BLaER1 treated with 17β-estradiol and CSF1 and Interleukin-3, amounts not matched to agents 10 nM and 100 nM (cell line): ENCODE results near the gene TEX26.
A peak's percentile ranks its signal among the peaks of the same experiment; 100 is the strongest.

Experiments
- H3K27ac ChIP-seq, 11 experiments: shearing (Covaris generic); formaldehyde crosslinking; 2 replicates each; pipeline ENCODE4 v1.8.1; 2022
- H3K27me3 ChIP-seq, 11 experiments: shearing (Covaris generic); formaldehyde crosslinking; 2 replicates each; pipeline ENCODE4 v1.8.1; 2022
- H3K36me3 ChIP-seq, 11 experiments: shearing (Covaris generic); formaldehyde crosslinking; 2 replicates each; pipeline ENCODE4 v1.8.1; 2022
- H3K4me1 ChIP-seq, 10 experiments: shearing (Covaris generic); formaldehyde crosslinking; 2 replicates each; pipeline ENCODE4 v1.8.1; 2022
- H3K4me2 ChIP-seq, 11 experiments: shearing (Covaris generic); formaldehyde crosslinking; 2 replicates each; pipeline ENCODE4 v1.8.1; 2022
- H3K4me3 ChIP-seq, 10 experiments: shearing (Covaris generic); formaldehyde crosslinking; 2 replicates each; pipeline ENCODE4 v1.8.1; 2022
- H3K9ac ChIP-seq, 11 experiments: shearing (Covaris generic); formaldehyde crosslinking; 2 replicates each; pipeline ENCODE4 v1.8.1; 2022
- H3K9me3 ChIP-seq, 11 experiments: shearing (Covaris generic); formaldehyde crosslinking; replicated peaks in 1 of 11; 2 replicates each; pipeline ENCODE4 v1.8.1; 2022
- H4K20me1 ChIP-seq, 11 experiments: shearing (Covaris generic); formaldehyde crosslinking; 2 replicates each; pipeline ENCODE4 v1.8.1; 2022
- Cebpa-rat ChIP-seq, 11 experiments: shearing (Covaris generic); IDR thresholded peaks; 2 replicates each; pipeline ENCODE4 v1.8.1; 2022

Gene TEX26

DNA sequence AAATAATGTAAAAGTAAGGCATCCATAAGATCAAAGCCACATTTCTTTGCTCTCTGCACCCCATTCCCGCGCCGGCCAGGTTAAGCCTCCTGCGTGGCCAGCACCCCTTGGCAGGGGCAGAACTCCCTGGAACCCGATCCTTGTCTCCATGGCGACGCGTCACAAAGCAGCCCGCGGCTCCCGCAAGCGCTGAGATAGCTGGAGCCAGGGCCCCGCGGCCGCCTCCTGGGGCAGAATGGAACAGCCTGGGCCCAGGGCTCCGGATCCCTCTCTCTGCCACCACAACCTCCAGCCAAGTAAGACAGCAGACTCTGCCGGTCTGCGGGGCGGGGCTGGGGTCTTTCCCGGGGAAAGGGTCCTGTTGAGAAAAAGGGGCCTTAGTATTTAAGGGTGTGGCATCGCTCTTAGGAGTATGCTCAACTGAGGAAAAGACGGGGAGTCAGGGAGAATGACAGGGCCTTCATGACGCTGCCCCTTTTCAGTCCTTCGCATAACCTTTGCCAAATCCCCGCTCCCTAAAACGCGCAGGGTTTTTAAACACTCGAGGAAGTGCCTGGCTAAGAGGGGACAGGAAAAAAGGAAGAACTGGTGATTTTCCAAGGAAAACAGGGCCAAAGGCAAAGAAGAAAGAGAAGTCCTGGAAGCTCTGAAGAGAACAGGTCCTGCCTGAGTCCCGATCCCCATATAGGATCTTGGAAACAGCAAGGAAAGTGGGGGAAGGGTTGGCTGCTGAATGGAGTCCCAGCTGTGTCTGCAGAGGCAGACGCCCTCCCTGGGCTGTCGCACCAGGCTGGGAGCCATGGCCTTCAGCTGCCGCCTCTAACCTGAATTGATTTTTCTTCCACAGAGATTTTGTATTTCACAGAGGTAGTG lies at the start of gene TEX26:
TEX26 (plus strand) TSS at position 176 of the 873 bp plus-strand sequence; CDS start at position 236, 60 bp downstream.
- H3K36me3 ChIP-seq = no peaks in the 10 kb centered on the region
- H4K20me1 ChIP-seq = no peaks in the 10 kb centered on the region
- no peak within 1 kb of the TSS for H3K27ac ChIP-seq
- 0 out of 22 replicates have a peak within 1 kb of the TSS, but pooled peaks of 1 of the 11 experiments have one; percentile 15 for H3K4me2 ChIP-seq
- H3K9ac ChIP-seq = no peak within 1 kb of the TSS
- peaks cover 0 to 12% (median 3%) of the 10 kb centered on the region in 11 experiments; a peak in 7 of 22 replicates for H3K9me3 ChIP-seq
- H3K27me3 ChIP-seq = no peaks in the 10 kb centered on the region
- no peak for TF ChIP-seq Cebpa-rat (IDR thresholded peaks at IDR 0.05)
- H3K4me1 ChIP-seq = peaks cover 0 to 5% (median 0%) of the 10 kb centered on the region in 10 experiments; a peak in 1 of 20 replicates
- no peak within 1 kb of the TSS for H3K4me3 ChIP-seq

DNA sequence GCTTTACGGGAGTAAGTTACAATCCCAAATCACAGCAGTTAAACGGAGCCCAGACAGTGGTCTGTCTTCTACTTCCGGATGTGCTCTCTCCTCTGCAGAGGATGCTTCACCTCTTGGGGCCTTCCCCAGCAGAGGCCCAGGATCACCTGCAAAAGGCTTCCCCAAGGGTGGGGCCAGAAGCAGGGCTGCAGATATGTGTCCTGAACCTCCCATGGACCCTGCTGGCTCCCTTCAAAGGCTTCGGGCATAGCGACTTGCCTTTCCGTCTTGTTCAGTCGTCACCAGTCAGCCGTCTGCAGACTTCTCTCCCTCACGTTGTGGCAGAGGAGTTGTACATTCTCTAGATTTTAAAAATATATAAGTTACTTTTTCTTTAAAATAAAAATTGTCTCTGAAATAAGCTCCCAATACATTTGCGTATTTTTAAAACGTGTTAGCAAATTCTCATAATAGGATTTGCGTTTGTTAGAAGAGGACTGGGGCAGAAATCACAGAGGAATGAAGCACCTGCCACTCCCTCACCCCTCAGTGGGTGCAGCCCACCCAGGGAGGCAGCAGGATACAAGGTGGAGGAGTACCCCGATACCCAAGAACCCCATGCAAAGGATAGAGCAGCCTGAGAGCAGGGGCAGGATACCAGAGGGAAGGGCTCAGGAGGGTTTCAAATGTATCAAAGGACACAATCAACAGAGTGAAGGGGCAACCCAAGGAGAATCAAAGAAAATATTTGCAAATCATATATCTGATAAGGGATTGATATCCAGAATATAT lies 49.3 kb upstream of the TEX26 start:
- Histone ChIP-seq H3K9me3 (peaks cover 0 to 8% (median 0%) of the 10 kb centered on the region in 11 experiments; a peak in 8 of 22 replicates), H3K27me3 (no peaks in the 10 kb centered on the region), H3K4me1 (peaks cover 0 to 17% (median 0%) of the 10 kb centered on the region in 10 experiments; a peak in 5 of 20 replicates), H4K20me1 (no peaks in the 10 kb centered on the region), H3K9ac (no peak overlapping the region), H3K4me2 (no peak overlapping the region), H3K4me3 (no peak overlapping the region), H3K27ac (no peak overlapping the region), H3K36me3 (no peaks in the 10 kb centered on the region)
- no peak for TF ChIP-seq Cebpa-rat (IDR thresholded peaks at IDR 0.05)

DNA sequence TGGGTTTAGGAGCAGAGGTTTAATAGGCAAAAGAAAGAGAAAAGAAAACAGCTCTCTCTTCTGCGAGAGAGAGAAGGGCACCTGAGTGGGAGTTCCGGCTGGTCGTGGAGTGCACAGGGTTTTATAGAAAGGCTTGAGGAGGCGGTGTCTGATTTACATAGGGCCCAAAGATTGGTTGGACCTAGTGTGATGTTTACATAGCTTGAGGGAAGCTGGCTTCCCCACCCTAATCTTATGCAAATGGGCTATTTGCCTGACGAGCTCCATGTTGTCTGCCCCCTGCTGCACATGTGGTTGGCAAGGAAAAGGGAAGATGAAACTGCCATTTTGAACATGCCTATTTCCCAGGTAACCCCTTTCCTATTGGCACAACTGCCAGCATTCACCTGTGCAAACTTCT lies 47.9 kb upstream of the TEX26 start:
- H4K20me1 ChIP-seq = no peaks in the 10 kb centered on the region
- H3K36me3 ChIP-seq = no peaks in the 10 kb centered on the region
- H3K9me3 ChIP-seq = peaks cover 3 to 21% (median 11%) of the 10 kb centered on the region in 11 experiments; a peak in 20 of 22 replicates
- no peak for TF ChIP-seq Cebpa-rat (IDR thresholded peaks at IDR 0.05)
- H3K4me1 ChIP-seq = peaks cover 0 to 17% (median 0%) of the 10 kb centered on the region in 10 experiments; a peak in 5 of 20 replicates
- no peak overlapping the region for H3K4me2 ChIP-seq
- no peak overlapping the region for H3K9ac ChIP-seq
- no peak overlapping the region for H3K27ac ChIP-seq
- no peaks in the 10 kb centered on the region for H3K27me3 ChIP-seq
- H3K4me3 ChIP-seq = no peak overlapping the region

DNA sequence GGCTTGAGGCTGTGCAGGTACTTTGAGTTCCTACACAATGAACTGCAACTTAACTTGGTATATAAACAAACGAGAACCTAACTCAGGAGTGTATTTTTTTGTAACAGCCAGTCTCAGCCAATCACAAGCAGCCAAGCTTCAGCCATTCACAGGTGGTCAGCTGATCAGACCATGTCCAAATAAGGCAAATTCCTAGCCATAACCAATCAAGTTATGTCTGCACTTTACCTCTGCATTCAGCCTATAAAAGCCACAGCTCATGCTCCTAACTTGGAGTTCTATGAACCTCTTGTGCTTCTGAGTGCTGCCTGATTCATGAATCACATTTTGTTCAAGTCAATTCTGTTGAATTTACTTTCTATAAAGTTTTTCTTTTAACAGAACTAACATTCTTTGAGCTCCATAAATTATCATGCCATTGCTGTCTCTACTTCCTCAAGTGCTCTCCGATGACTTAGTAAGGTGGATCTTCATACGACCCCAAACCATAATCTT lies 43.2 kb upstream of the TEX26 start:
- no peaks in the 10 kb centered on the region for H3K4me1 ChIP-seq

DNA sequence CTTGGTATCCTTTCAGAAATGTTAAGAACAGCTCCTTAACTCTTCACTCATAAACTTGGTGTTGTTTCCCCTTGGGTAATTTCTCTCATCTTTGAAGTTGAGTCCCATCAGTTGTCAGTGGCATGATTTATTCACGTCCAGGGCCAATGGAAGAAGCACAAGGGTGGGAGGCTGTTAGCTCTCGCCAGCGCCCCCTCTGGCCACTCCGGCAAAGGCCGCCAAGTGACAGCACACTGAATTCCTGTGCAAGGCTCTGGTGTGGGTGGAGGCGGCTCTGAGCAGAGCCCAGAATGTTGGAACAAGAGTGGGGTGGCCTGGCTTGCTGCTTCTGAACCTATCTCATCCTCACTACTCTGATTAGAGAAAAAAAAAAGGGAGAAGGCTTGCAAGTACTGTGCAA lies 39.5 kb upstream of the TEX26 start:
- no peak overlapping the region for H3K27ac ChIP-seq
- H3K4me2 ChIP-seq = no peak overlapping the region
- no peak overlapping the region for H3K4me3 ChIP-seq
- H4K20me1 ChIP-seq = no peaks in the 10 kb centered on the region
- peaks cover 0 to under 1% (median 0%) of the 10 kb centered on the region in 10 experiments; a peak in 4 of 20 replicates for H3K4me1 ChIP-seq
- TF ChIP-seq Cebpa-rat (IDR thresholded peaks at IDR 0.05) = no peak
- peaks cover 3 to 16% (median 13%) of the 10 kb centered on the region in 11 experiments; a peak in 20 of 22 replicates for H3K9me3 ChIP-seq
- H3K9ac ChIP-seq = no peak overlapping the region
- H3K27me3 ChIP-seq = no peaks in the 10 kb centered on the region
- no peaks in the 10 kb centered on the region for H3K36me3 ChIP-seq

More for the DNA sequence above, 43.2 kb upstream of the TEX26 start:
- H3K9me3 ChIP-seq = peaks cover 3 to 23% (median 13%) of the 10 kb centered on the region in 11 experiments; a peak in 20 of 22 replicates
- H4K20me1 ChIP-seq = no peaks in the 10 kb centered on the region
- no peaks in the 10 kb centered on the region for H3K36me3 ChIP-seq
- no peak for TF ChIP-seq Cebpa-rat (IDR thresholded peaks at IDR 0.05)
- H3K9ac ChIP-seq = no peak overlapping the region
- no peak overlapping the region for H3K27ac ChIP-seq
- H3K27me3 ChIP-seq = no peaks in the 10 kb centered on the region
- no peak overlapping the region for H3K4me2 ChIP-seq
- no peak overlapping the region for H3K4me3 ChIP-seq

DNA sequence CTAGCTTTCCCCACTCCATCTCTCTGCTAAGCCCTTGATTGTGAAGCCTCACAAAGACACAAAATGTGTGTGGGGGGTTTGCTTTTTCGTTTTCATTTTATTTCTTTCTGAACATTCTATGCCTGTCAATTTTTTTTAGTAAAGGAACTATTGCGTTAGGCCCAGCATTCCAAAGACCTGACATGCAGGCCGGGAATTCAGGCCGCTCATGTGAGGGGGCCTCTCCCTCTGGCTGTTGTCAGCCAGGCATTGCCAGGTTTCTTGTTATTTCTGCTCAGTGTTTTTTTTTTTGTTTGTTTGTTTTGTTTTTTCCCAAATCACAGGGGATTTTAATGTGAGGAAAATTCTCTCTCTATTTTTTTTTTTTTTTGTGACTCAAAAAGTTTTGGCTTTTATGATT lies 36.7 kb upstream of the TEX26 start:
- H3K36me3 ChIP-seq = no peaks in the 10 kb centered on the region
- no peak for TF ChIP-seq Cebpa-rat (IDR thresholded peaks at IDR 0.05)
- H3K4me2 ChIP-seq = no peak overlapping the region

DNA sequence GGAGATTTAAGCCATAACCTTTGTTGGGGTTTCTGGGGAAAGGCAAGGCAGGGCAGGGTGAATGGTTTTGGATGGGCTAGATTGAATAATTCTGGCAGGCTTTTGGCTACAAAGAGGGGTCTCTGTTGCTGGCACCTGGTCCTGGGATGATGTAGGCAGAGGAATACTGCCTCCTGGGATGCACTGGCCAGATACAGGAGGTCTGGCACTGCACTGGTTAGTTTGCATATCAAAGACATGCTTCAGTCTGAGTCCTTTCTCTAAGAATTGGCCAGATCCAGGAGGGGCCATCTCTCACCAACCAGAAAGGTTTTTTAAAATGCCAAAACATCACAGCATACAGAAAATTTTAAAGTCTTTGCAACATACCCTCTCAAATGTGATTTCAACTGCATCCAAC lies 34.4 kb upstream of the TEX26 start:
- Histone ChIP-seq H3K36me3 (no peaks in the 10 kb centered on the region), H3K27ac (peak overlapping the region in 1 of 11 experiments; percentile 44; a peak in 1 of 22 replicates), H3K4me2 (peak overlapping the region in 10 of 11 experiments; percentile 58 to 77 (median 68); a peak in 16 of 22 replicates), H3K4me3 (no peak overlapping the region), H3K27me3 (no peaks in the 10 kb centered on the region), H3K9me3 (no peaks in the 10 kb centered on the region), H3K9ac (no peak overlapping the region), H4K20me1 (no peaks in the 10 kb centered on the region), H3K4me1 (peaks cover 21 to 29% (median 28%) of the 10 kb centered on the region in 10 experiments)
- no peak for TF ChIP-seq Cebpa-rat (IDR thresholded peaks at IDR 0.05)

More for the DNA sequence above, 36.7 kb upstream of the TEX26 start:
- Histone ChIP-seq H3K9ac (no peak overlapping the region), H3K9me3 (no peaks in the 10 kb centered on the region), H3K4me1 (peaks cover 21 to 29% (median 27%) of the 10 kb centered on the region in 10 experiments), H4K20me1 (no peaks in the 10 kb centered on the region), H3K27me3 (no peaks in the 10 kb centered on the region), H3K4me3 (no peak overlapping the region), H3K27ac (no peak overlapping the region)

DNA sequence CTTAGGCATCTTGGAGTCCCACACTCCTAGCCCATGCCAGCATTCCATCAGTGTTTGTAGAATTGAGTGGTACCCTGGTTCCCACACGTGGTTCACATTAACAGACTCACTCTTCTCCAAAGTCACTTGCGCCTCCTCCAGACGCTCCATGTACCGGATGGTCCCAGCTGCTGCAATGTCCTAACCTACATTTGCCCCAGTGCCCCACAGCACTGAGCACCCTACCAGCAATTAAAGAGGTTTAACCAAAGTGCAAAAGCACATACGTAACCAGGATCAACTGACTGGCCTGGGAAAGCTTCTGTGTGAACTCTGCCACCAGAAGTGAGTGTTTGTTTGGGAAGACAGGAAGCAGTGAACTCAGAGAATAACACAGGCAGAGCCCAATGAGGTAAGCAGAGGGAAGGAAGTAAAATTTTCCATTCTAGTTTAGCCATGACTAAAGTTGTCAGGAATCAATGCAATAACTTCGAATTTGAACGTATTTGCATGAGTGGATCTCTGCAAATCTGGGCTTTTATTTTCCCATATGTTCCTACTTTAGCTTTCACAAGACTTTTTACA lies 33.7 kb upstream of the TEX26 start:
- TF ChIP-seq Cebpa-rat (IDR thresholded peaks at IDR 0.05) = no peak
- Histone ChIP-seq H4K20me1 (no peaks in the 10 kb centered on the region), H3K4me1 (peaks cover 21 to 29% (median 28%) of the 10 kb centered on the region in 10 experiments), H3K4me2 (peak overlapping the region; percentile 58 to 77 (median 69)), H3K36me3 (no peaks in the 10 kb centered on the region), H3K27ac (peak overlapping the region in 8 of 11 experiments; percentile 8 to 44 (median 20); a peak in 6 of 22 replicates), H3K4me3 (no peak overlapping the region), H3K9me3 (no peaks in the 10 kb centered on the region), H3K9ac (0 out of 22 replicates have a peak overlapping the region, but pooled peaks of 1 of the 11 experiments have one; percentile 15), H3K27me3 (no peaks in the 10 kb centered on the region)
